K562 (cell line): Measurements from ENCODE around the gene VPS9D1. TPM values are rescaled to one million over a fixed set of nuclear protein-coding genes. Genes with fewer than 3 reads are reported as not detected.

Source experiments
- BCLAF1 ChIP-seq, 2 experiments: fragments of 450-650 bp in 1 of 2; IDR thresholded peaks; 2 replicates each; pipeline ENCODE4 v1.6.1; 2011 to 2017; ENCODE audit warnings: low read depth in 2 of 2, antibody characterized with exemption in 1 of 2, borderline replicate concordance in 1 of 2, low read length in 1 of 2, mild to moderate bottlenecking in 1 of 2, mixed read lengths in 1 of 2; ENCODE audit not compliant: control insufficient read depth in 1 of 2
- CTBP1 ChIP-seq: fragments of 450-650 bp; IDR thresholded peaks from 2 replicates; pipeline ENCODE4 v1.6.1; 2016; ENCODE audit warnings: borderline replicate concordance
- DEAF1 ChIP-seq: fragments of 450-650 bp; formaldehyde crosslinking; IDR thresholded peaks from 2 replicates; pipeline ENCODE4 v1.4.0; 2020; ENCODE audit warnings: mild to moderate bottlenecking, moderate library complexity
- FOXA3 ChIP-seq, 2 experiments: fragments of 450-650 bp in 1 of 2; sonication (generic) in 1 of 2; formaldehyde crosslinking; IDR thresholded peaks in 1 of 2; conservative IDR thresholded peaks in 1 of 2; 2 replicates each; pipeline versions ENCODE4 v1.4.0 to v1.8.0; 2020 to 2022; ENCODE audit warnings: mild to moderate bottlenecking in 2 of 2, missing genetic modification reagents in 1 of 2
- HMG20A ChIP-seq: fragments of 450-650 bp; formaldehyde crosslinking; conservative IDR thresholded peaks from 2 replicates; pipeline ENCODE4 v1.4.0; 2020; ENCODE audit warnings: mild to moderate bottlenecking, mixed read lengths
- HNRNPLL ChIP-seq: fragments of 200-400 bp; formaldehyde crosslinking; IDR thresholded peaks from 2 replicates; pipeline ENCODE4 v1.6.1; 2017; ENCODE audit warnings: low read length, low read depth, mild to moderate bottlenecking; ENCODE audit not compliant: poor library complexity, severe bottlenecking
- NFATC3 ChIP-seq: fragments of 450-650 bp; IDR thresholded peaks from 2 replicates; pipeline ENCODE4 v1.6.1; 2017; ENCODE audit warnings: mild to moderate bottlenecking
- PHF8 ChIP-seq: fragments of 200-600 bp; sonication (generic); IDR thresholded peaks from 2 replicates; pipeline ENCODE4 v1.6.1; 2012; ENCODE audit warnings: mixed run types, mild to moderate bottlenecking, inconsistent platforms, low read length, moderate library complexity, borderline replicate concordance
- RBM22 ChIP-seq: fragments of 200-400 bp; formaldehyde crosslinking; IDR thresholded peaks from 2 replicates; pipeline ENCODE4 v1.6.1; 2018; ENCODE audit warnings: low read length, low read depth; ENCODE audit not compliant: poor library complexity, severe bottlenecking
- SETDB1 ChIP-seq: IDR thresholded peaks from one replicate; pipeline ENCODE4 v1.6.1; 2012; ENCODE audit warnings: low read length, control low read depth, inconsistent platforms
- SMARCA4 ChIP-seq: fragments of 450-650 bp; IDR thresholded peaks from 2 replicates; pipeline ENCODE4 v1.6.1; 2016
- TRIM25 ChIP-seq: fragments of 450-650 bp; IDR thresholded peaks from 2 replicates; pipeline ENCODE4 v1.7.0; 2016; ENCODE audit warnings: borderline replicate concordance
- ZNF316 ChIP-seq: fragments of 450-650 bp; IDR thresholded peaks from 2 replicates; pipeline ENCODE4 v1.6.1; 2016
- ZNF324 ChIP-seq: fragments of 250-450 bp; sonication (Bioruptor Pico); IDR thresholded peaks from 2 replicates; pipeline ENCODE4 v1.4.0; 2020; ENCODE audit warnings: mild to moderate bottlenecking
- polyA plus RNA-seq, 8 experiments: library from polyadenylated mRNA; depleted of rRNA in 4 of 8; stranded (reverse) in 5 of 8; unstranded in 3 of 8; fragments of >200 nt; fragmentation: Nextera tagmentation in 2 of 8; fragmentation: Illumina TruSeq in 1 of 8; extraction: Ambion mirVana in 2 of 8; extraction: Trizol in 1 of 8; gene quantifications; 2 replicates each; pipeline versions ENCODE4 v1.2.1 to v1.2.3, GENCODE V29; 2011 to 2014; ENCODE audit warnings: inconsistent platforms in 1 of 8, missing spikeins in 1 of 8
- total RNA-seq, 7 experiments: library from RNA; depleted of rRNA in 6 of 7; stranded (reverse); fragments of >200 nt in 6 of 7; fragmentation: Illumina TruSeq in 2 of 7; extraction: Trizol in 2 of 7; gene quantifications; 2 replicates each; pipeline versions ENCODE4 v1.2.1 to v1.2.3, GENCODE V29; 2011 to 2021; ENCODE audit warnings: low replicate concordance in 1 of 7
- TF ChIP-seq, protein P1 (sequence below): fragments of 450-650 bp; IDR thresholded peaks from 2 replicates; pipeline ENCODE4 v1.6.1; 2018; ENCODE audit warnings: mild to moderate bottlenecking, low read depth; ENCODE audit not compliant: partially characterized antibody
- TF ChIP-seq, protein P2 (sequence below): fragments of 200-400 bp; formaldehyde crosslinking; IDR thresholded peaks from 2 replicates; pipeline ENCODE4 v1.6.1; 2017; ENCODE audit warnings: mild to moderate bottlenecking, low read depth, low read length, moderate library complexity

VPS9D1 gene
- total and polyA plus RNA-seq, 9 of the 15 experiments (the other 6 are each of a cell fraction or from before 2014, with no cell fraction given): 0.33 to 3.1 (median 1.1) TPM

- TF ChIP-seq, protein P1, sequence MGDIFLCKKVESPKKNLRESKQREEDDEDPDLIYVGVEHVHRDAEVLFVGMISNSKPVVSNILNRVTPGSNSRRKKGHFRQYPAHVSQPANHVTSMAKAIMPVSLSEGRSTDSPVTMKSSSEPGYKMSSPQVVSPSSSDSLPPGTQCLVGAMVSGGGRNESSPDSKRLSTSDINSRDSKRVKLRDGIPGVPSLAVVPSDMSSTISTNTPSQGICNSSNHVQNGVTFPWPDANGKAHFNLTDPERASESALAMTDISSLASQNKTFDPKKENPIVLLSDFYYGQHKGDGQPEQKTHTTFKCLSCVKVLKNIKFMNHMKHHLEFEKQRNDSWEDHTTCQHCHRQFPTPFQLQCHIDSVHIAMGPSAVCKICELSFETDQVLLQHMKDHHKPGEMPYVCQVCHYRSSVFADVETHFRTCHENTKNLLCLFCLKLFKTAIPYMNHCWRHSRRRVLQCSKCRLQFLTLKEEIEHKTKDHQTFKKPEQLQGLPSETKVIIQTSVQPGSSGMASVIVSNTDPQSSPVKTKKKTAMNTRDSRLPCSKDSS: no peak
- TF ChIP-seq DEAF1: no peak
- TF ChIP-seq BCLAF1 (IDR thresholded peaks at IDR 0.05; ENCODE audit: borderline replicate concordance in 1 of 2, control insufficient read depth in 1 of 2, low read depth in 2 of 2, low read length in 1 of 2): no peak
- TF ChIP-seq SETDB1: no peak
- TF ChIP-seq ZNF316: no peak
- TF ChIP-seq, protein P2, sequence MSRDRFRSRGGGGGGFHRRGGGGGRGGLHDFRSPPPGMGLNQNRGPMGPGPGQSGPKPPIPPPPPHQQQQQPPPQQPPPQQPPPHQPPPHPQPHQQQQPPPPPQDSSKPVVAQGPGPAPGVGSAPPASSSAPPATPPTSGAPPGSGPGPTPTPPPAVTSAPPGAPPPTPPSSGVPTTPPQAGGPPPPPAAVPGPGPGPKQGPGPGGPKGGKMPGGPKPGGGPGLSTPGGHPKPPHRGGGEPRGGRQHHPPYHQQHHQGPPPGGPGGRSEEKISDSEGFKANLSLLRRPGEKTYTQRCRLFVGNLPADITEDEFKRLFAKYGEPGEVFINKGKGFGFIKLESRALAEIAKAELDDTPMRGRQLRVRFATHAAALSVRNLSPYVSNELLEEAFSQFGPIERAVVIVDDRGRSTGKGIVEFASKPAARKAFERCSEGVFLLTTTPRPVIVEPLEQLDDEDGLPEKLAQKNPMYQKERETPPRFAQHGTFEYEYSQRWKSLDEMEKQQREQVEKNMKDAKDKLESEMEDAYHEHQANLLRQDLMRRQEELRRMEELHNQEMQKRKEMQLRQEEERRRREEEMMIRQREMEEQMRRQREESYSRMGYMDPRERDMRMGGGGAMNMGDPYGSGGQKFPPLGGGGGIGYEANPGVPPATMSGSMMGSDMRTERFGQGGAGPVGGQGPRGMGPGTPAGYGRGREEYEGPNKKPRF: no peak
- TF ChIP-seq FOXA3 (CRISPR knock-in tag; conservative IDR thresholded peaks at IDR 0.05 in 1 of 2, IDR thresholded peaks at IDR 0.05 in 1 of 2): peak in 1 of 2 experiments; percentile 38; a peak in 1 of 4 replicates
- TF ChIP-seq ZNF324 (CRISPR knock-in tag): no peak
- no peak for TF ChIP-seq NFATC3
- TF ChIP-seq CTBP1: peak; percentile 35; the same call in 1 of the 2 replicates
- TF ChIP-seq HNRNPLL: no peak
- TF ChIP-seq RBM22: peak; percentile 99
- no peak for TF ChIP-seq TRIM25
- TF ChIP-seq HMG20A (CRISPR knock-in tag): no peak
- TF ChIP-seq PHF8: peak; percentile 92; the same call in 1 of the 2 replicates
- TF ChIP-seq SMARCA4: no peak
Observed at GRCh38 chr16:89686520-89687091, 34.1 kb downstream of the VPS9D1 start, which contains the start of gene CDK10 (continued).
